ENCODE measurements around the gene IST1. TPM values are rescaled to one million over a fixed set of nuclear protein-coding genes. Genes with fewer than 3 reads are reported as not detected.

IST1 gene
- 173 to 197 TPM (median 181 TPM) in 5 replicates for total RNA-seq (2022; extraction: Qiagen RNA extraction; ENCODE audit: low read depth)

DNA sequence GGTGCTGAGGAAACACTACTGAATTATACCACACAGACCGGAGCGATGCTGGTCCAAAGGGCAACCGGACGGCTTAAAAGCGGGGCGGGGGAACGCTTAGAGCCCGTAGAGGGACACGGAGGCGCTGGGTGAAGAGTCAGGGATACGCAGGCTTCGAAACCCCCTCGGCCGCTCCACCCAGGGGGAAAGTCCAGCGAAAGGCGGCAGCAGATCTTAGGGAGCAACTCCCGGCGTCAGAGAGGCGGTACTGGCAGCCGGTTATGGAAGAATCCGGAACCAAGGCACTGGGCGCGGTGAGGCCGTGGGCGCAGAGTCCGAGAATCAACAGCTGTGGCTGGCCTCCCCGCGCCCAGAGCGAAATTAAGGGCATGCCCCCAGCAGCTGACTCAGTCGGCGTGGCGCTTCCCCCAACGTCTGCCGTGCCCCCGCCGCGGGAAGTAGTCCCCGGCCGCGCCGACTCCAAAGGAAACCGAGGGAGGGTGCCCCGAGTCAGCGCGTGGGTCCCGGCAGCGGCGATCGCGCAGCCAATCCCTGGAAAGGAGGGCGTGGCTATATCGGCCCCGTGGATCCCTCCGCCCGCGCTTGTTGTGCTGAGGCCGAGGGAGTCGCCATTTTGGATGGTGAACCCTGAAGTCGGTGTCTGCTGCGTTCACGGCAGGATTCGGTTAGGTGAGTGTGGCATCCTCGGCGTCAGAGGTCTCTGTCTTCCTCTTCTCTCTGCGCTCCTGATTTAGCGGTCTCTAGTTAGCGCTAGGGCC is at the start of gene IST1:
Gene IST1, plus strand, starts transcription at position 611 of the 758 bp plus-strand sequence. CDS start 20,110 bp downstream, outside the sequence.

DNA sequence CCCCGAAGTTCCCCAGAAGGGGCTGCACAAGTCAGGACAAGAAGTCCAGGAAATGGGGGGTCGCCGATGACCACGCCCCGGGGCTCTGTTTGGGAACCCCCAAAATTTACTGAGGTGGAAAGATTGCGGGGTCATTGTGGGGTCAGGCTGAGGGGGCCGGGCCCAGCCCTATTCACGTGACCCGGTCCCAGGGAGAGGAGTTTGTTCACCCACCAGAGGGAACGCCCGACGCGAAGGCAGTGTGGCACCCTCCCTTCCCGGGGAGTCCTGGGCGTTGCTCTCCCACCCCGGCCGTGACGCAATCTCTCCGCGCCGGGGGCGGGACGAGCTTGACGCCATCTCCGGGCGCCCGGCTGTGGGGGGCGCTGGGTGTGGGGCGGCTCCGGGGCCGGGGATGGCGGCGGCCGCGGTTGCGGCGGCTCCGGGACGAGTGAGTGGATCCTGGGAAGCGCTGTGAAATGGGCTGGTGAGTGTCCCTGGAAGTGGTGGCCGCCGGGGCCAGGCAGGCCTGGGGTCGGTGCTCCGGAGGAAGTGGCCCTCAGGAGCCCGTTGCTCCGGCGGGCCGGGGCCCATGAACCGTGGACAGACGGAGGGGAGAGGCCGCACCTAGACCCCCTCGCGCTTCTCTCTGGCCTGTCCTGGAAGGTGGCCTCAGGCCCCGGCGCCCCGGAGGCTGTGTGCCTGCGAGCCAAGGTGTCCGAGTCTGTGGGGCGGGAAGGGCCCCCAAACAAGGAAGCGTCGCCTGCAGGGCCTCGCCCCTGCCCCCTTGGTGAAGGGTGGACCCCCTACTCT is 49.5 kb upstream of the IST1 start, which contains the start of gene ATXN1L:
Gene ATXN1L, plus strand, starts transcription at position 338 of the 792 bp plus-strand sequence. CDS start 3,765 bp downstream, outside the sequence.

DNA sequence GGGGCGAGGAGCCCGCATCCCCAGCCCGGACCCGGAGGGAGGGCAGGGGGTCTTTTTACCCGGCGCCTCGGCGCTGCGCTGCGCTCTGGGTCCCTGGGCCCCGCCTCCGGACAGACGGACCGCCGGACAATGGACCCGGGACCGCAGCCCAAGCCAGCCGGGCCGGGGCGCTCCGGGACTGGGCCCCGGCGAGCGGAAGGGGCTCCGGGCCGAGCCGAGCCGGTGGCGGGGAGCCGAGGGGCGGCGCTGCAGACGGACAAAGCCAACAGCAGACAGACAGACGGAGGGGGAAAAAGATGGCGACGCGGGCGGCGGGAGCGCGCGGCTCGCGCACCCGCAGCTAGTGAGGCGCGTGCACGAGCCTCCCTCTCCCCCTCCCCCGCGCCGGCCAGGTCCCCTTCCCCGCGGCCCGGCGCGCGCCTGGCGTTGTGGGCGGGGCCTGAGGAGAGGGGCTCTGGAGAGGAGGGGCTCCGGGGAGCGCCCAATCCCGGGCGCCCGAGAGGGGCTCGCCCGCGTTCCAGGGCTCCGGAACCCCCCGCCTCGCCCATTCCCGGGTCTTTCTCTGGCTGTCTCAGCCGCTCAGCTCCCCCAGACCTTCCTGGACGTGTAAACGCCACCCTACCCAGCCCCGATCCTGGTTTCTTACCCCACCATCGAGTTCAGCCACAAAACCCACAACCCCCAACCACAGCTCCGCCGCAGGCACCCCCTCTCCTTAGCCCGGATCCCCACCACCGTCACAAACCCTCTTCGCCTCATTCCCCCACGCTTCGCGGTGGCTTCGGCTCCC is 11.3 kb upstream of the IST1 start, which contains the start of gene ZNF821:
Gene ZNF821, minus strand, starts transcription at position 334 of the 790 bp plus-strand sequence. CDS start 4,236 bp downstream, outside the sequence.

Other genes with a start within 250 kb of the IST1 start
- 9.4 to 11.5 TPM (median 10.9 TPM) in 5 replicates for gene PHLPP2, start 170.8 kb upstream of the IST1 start, total RNA-seq (2022; extraction: Qiagen RNA extraction; ENCODE audit: low read depth)
- 48.2 to 58.8 TPM (median 53.1 TPM) in 5 replicates for gene AP1G1, start 86.7 kb upstream of the IST1 start, total RNA-seq (2022; extraction: Qiagen RNA extraction; ENCODE audit: low read depth)
- gene ATXN1L, start 49.6 kb upstream of the IST1 start, total RNA-seq (2022; extraction: Qiagen RNA extraction; ENCODE audit: low read depth): 15.8 to 20.3 TPM (median 19.1 TPM) in 5 replicates
- gene ZNF821, start 11.3 kb upstream of the IST1 start, total RNA-seq (2022; extraction: Qiagen RNA extraction; ENCODE audit: low read depth): 2.9 to 4.2 TPM (median 3.7 TPM) in 5 replicates
- gene PKD1L3, start 104.9 kb downstream of the IST1 start, total RNA-seq (2022; extraction: Qiagen RNA extraction; ENCODE audit: low read depth): not detected in 5 replicates
- 13.7 to 14.1 TPM (median 13.8 TPM) in 5 replicates for gene DHODH, start 113.2 kb downstream of the IST1 start, total RNA-seq (2022; extraction: Qiagen RNA extraction; ENCODE audit: low read depth)
- gene HP, start 159.0 kb downstream of the IST1 start, total RNA-seq (2022; extraction: Qiagen RNA extraction; ENCODE audit: low read depth): not detected in 5 replicates
- gene HPR, start 167.7 kb downstream of the IST1 start, total RNA-seq (2022; extraction: Qiagen RNA extraction; ENCODE audit: low read depth): not detected in 5 replicates
- gene TXNL4B, start 198.1 kb downstream of the IST1 start, total RNA-seq (2022; extraction: Qiagen RNA extraction; ENCODE audit: low read depth): 17.0 to 24.6 TPM (median 22.5 TPM) in 5 replicates
- gene DHX38, start 198.3 kb downstream of the IST1 start, total RNA-seq (2022; extraction: Qiagen RNA extraction; ENCODE audit: low read depth): 45.9 to 55.4 TPM (median 51.3 TPM) in 5 replicates